ENCODE results near the gene NUDCD3.

Gene NUDCD3

GRCh38 chr7:44521347-44522095, 31.1 kb upstream of the NUDCD3 start:
- Histone ChIP-seq H3K27ac (no peak overlapping the region), H3K27me3 (no peaks in the 10 kb centered on the region), H3K36me3 (peaks cover 7 to 15% (median 13%) of the 10 kb centered on the region in 3 donors), H3K9me3 (peaks cover 0 to 21% (median 16%) of the 10 kb centered on the region in 3 donors), H3K4me3 (no peak overlapping the region), H3K4me1 (no peaks in the 10 kb centered on the region)
- intact Hi-C loops (cut with DNase I; ENCODE audit: low total_unique reads) = no loop called here
- DNase-seq = no peak
- no peak for TF ChIP-seq CTCF (IDR thresholded peaks at IDR 0.05)

DNA sequence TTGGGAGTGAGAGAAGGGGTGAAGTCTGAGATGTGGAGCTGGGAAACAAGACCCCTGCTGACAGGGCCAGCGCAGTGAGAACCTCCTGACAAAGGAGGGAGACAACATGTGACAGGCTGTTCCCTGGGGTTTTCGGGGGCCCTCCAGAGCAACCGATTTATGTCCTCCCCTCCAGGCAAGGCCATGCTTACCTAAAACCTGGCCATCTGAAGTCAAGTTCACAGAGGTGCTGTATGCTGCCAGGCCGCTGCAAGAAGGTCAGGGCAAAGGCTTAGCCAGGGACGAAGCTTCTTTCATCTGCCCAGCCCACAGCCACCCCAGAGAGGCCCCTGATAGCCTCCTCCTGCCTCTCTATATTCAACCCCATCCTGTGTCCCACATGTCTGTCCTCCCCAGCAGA, 30.1 kb upstream of the NUDCD3 start:
- no peaks in the 10 kb centered on the region for H3K27me3 ChIP-seq
- H3K36me3 ChIP-seq = peaks cover 0 to 25% (median 7%) of the 10 kb centered on the region in 3 donors
- no peak for DNase-seq
- no peak for TF ChIP-seq CTCF (IDR thresholded peaks at IDR 0.05)
- no peak overlapping the region for H3K27ac ChIP-seq
- H3K9me3 ChIP-seq = peaks cover 0 to 12% (median 9%) of the 10 kb centered on the region in 3 donors
- intact Hi-C loops (cut with DNase I; ENCODE audit: low total_unique reads) = no loop called here
- no peak overlapping the region for H3K4me3 ChIP-seq
- H3K4me1 ChIP-seq = no peaks in the 10 kb centered on the region

DNA sequence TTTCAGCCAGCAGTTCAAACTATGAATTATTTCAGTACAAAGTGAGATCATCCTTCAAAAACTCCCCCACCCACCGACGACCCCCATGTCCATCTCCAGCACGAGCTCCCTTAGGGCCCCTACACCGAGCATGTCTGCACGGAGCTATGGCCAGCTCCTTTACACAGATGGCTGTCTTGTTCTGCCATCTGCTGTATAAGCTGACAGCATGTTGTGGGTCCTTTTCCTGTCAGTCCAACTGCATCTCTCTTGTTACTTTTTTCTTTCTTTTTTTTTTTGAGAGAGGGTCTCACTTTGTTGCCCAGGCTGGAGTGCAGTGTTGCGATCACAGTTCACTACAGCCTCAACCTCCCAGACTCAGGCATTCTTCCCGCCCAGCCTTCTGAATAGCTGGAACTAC, 29.1 kb upstream of the NUDCD3 start:
- intact Hi-C loops (cut with DNase I; ENCODE audit: low total_unique reads) = no loop called here
- no peak overlapping the region for H3K4me3 ChIP-seq

GRCh38 chr7:44518761-44519160, 28.3 kb upstream of the NUDCD3 start:
- Histone ChIP-seq H3K4me3 (no peak overlapping the region), H3K27me3 (no peaks in the 10 kb centered on the region), H3K9me3 (no peaks in the 10 kb centered on the region), H3K4me1 (no peaks in the 10 kb centered on the region), H3K27ac (no peak overlapping the region), H3K36me3 (peaks cover 0 to 30% (median 0%) of the 10 kb centered on the region in 3 donors)
- DNase-seq = no peak
- intact Hi-C loops (cut with DNase I; ENCODE audit: low total_unique reads) = no loop called here
- TF ChIP-seq CTCF (IDR thresholded peaks at IDR 0.05) = no peak

More for the DNA sequence above, 29.1 kb upstream of the NUDCD3 start:
- Histone ChIP-seq H3K27ac (no peak overlapping the region), H3K36me3 (peaks cover 0 to 27% (median 0%) of the 10 kb centered on the region in 3 donors), H3K9me3 (peaks cover 0 to 4% (median 0%) of the 10 kb centered on the region in 3 donors), H3K27me3 (no peaks in the 10 kb centered on the region), H3K4me1 (no peaks in the 10 kb centered on the region)
- DNase-seq = no peak
- no peak for TF ChIP-seq CTCF (IDR thresholded peaks at IDR 0.05)

GRCh38 chr7:44517175-44517574, 26.7 kb upstream of the NUDCD3 start:
- Histone ChIP-seq H3K27me3 (no peaks in the 10 kb centered on the region), H3K4me3 (no peak overlapping the region), H3K4me1 (no peaks in the 10 kb centered on the region), H3K9me3 (no peaks in the 10 kb centered on the region), H3K27ac (no peak overlapping the region), H3K36me3 (peaks cover 0 to 37% (median 0%) of the 10 kb centered on the region in 3 donors)
- TF ChIP-seq CTCF (IDR thresholded peaks at IDR 0.05) = no peak
- DNase-seq = no peak
- intact Hi-C loops (cut with DNase I; ENCODE audit: low total_unique reads) = no loop called here

Measured in tibial artery (tissue), 4 donors.